ENCODE results near the gene PDXK. TPM values are rescaled to one million over a fixed set of nuclear protein-coding genes. Genes with fewer than 3 reads are reported as not detected.
A peak's percentile ranks its signal among the peaks of the same experiment; 100 is the strongest.
"Not testable (repeated sequence)": the region's sequence is repeated elsewhere in the genome, so short reads cannot be mapped to it uniquely, and the experiment has no call there.

PDXK gene
- total and polyA plus RNA-seq, 2 experiments from 2014 or later: 68.0 to 89.7 TPM

DNA sequence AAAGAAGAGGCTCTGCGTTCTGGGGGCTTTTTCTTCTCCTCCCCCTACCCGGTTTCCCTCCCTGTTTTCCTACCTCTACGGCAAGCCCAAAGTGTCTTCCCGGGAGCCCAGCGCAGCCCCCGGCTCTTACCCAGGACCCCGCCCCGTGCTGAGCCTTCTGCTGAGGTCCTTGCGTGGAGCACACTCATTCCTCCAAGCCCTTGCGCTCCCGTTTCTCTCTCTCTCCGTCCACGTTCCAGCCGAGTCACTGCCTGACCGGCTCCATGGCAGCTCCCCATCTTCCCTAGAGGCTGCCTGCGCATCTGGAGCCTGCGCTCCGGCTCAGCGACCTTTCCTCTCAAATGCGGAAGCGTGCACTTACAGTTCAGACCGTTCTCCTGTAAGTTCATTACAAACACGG is 24.9 kb upstream of the PDXK start:
- Histone ChIP-seq H3K36me3 (ENCODE audit: low read depth) (peaks cover 6% of the 10 kb centered on the region; the same call in 1 of the 2 replicates), H3K27me3 (replicated peaks; ENCODE audit: insufficient read depth) (no peaks in the 10 kb centered on the region), H3F3A (ENCODE audit: insufficient read depth) (no peaks in the 10 kb centered on the region), H3K9me3 (ENCODE audit: low read depth) (no peaks in the 10 kb centered on the region), H2AFZ (no peak overlapping the region), H3K79me2 (ENCODE audit: insufficient read depth) (no peaks in the 10 kb centered on the region), H3K9me2 (ENCODE audit: insufficient read depth) (no peaks in the 10 kb centered on the region), H3K4me2 (ENCODE audit: unreplicated experiment) (no peak overlapping the region), H3K9ac (no peak overlapping the region), H3K27ac (no peak overlapping the region), H3K4me1 (ENCODE audit: insufficient read depth) (no peaks in the 10 kb centered on the region), H3K4me3 (no peak overlapping the region), H4K20me1 (ENCODE audit: insufficient read depth) (no peaks in the 10 kb centered on the region)
- no peak for DNase-seq
- WGBS, 2 experiments (ENCODE audit: low coverage in 1 of 2, low lambda C conversion rate in 2 of 2, missing lambda C conversion rate in 2 of 2): 97 to 98% methylated on average over 23 of the region's 23 CpGs
- TF ChIP-seq EZH2 (IDR thresholded peaks at IDR 0.05; ENCODE audit: insufficient read depth, poor library complexity, severe bottlenecking): no peak
- TF ChIP-seq EZH2phosphoT487 (IDR thresholded peaks at IDR 0.05; ENCODE audit: insufficient read depth, low read depth): no peak
- in situ Hi-C loops (cut with MboI): no loop called here

DNA sequence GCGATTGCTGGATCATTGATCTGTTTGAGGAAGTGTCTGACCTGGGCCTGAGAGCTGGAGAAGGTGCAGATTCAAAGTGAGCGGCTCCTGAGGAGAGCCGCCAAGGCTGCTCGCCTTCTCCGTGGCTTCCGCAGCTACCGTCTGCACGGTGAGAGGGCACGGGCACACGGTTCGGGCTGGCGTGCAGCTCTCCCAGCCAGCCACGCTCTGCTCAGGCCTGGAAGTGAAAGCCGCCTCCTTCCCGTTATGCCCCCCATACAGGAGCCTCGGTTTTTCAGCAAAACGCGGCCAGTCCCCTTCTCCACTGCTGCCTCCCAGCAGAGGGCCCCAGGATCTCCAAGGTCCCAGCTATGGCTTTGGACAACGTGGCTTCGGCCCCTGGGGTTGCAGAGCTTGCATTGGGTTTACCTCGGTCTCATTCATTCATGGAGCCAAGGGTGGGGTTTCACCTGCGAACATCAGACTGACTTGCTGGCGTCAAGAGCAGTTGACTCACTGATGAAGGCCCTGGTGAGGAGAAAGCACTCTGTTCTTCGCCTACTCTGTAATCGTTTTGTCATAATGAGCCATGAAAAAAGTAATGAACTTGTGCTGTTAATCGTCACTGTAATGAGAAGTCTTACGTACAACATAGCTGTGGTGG is 24.4 kb upstream of the PDXK start:
- Histone ChIP-seq H2AFZ (no peak overlapping the region), H3K9me3 (ENCODE audit: low read depth) (no peaks in the 10 kb centered on the region), H3K4me1 (ENCODE audit: insufficient read depth) (no peaks in the 10 kb centered on the region), H3K27me3 (replicated peaks; ENCODE audit: insufficient read depth) (no peaks in the 10 kb centered on the region), H4K20me1 (ENCODE audit: insufficient read depth) (no peaks in the 10 kb centered on the region), H3K4me2 (ENCODE audit: unreplicated experiment) (no peak overlapping the region), H3K9me2 (ENCODE audit: insufficient read depth) (no peaks in the 10 kb centered on the region), H3K79me2 (ENCODE audit: insufficient read depth) (no peaks in the 10 kb centered on the region), H3F3A (ENCODE audit: insufficient read depth) (no peaks in the 10 kb centered on the region), H3K9ac (no peak overlapping the region), H3K4me3 (no peak overlapping the region), H3K27ac (no peak overlapping the region), H3K36me3 (ENCODE audit: low read depth) (peaks cover 6% of the 10 kb centered on the region; the same call in 1 of the 2 replicates)
- no peak for DNase-seq
- in situ Hi-C loops (cut with MboI): no loop called here
- WGBS, 2 experiments (ENCODE audit: low coverage in 1 of 2, low lambda C conversion rate in 2 of 2, missing lambda C conversion rate in 2 of 2): 92% methylated on average over 27 of the region's 27 CpGs
- no peak for TF ChIP-seq EZH2phosphoT487 (IDR thresholded peaks at IDR 0.05; ENCODE audit: insufficient read depth, low read depth)
- no peak for TF ChIP-seq EZH2 (IDR thresholded peaks at IDR 0.05; ENCODE audit: insufficient read depth, poor library complexity, severe bottlenecking)

DNA sequence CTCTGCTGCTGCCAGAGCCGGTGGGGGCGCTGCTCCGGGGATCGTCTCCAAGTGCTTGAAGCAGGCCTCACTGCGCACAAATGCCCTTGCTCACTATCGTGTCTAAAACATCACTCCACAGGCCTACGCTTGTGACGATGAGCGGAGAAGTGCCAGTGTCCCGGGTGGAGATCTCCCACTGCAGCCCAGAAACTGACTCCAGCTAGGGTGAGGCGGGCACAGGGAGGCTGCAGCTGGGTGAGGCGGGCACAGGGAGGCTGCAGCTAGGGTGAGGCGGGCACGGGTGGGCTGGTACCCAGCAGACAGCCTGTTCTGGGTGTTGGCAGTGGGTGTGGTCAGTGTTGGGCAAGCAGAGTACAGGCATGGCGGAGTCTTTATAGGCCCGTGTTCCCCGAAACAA is 22.7 kb upstream of the PDXK start:
- in situ Hi-C loops (cut with MboI): no loop called here
- H3K9ac ChIP-seq: no peak overlapping the region
- no peak overlapping the region for H3K4me3 ChIP-seq
- DNase-seq: no peak
- H3K4me2 ChIP-seq (ENCODE audit: unreplicated experiment): no peak overlapping the region
- H3K27ac ChIP-seq: no peak overlapping the region
- H3K36me3 ChIP-seq (ENCODE audit: low read depth): peaks cover 6% of the 10 kb centered on the region; the same call in 1 of the 2 replicates
- H2AFZ ChIP-seq: no peak overlapping the region
- TF ChIP-seq EZH2 (IDR thresholded peaks at IDR 0.05; ENCODE audit: insufficient read depth, poor library complexity, severe bottlenecking): no peak
- no peak for TF ChIP-seq EZH2phosphoT487 (IDR thresholded peaks at IDR 0.05; ENCODE audit: insufficient read depth, low read depth)
- no peaks in the 10 kb centered on the region for H3K4me1 ChIP-seq (ENCODE audit: insufficient read depth)
- 95 to 96% methylated on average over 16 to 17 of the region's 17 CpGs for WGBS, 2 experiments (ENCODE audit: low coverage in 1 of 2, low lambda C conversion rate in 2 of 2, missing lambda C conversion rate in 2 of 2)
- H3K79me2 ChIP-seq (ENCODE audit: insufficient read depth): no peaks in the 10 kb centered on the region
- H3K9me2 ChIP-seq (ENCODE audit: insufficient read depth): no peaks in the 10 kb centered on the region
- no peaks in the 10 kb centered on the region for H4K20me1 ChIP-seq (ENCODE audit: insufficient read depth)
- no peaks in the 10 kb centered on the region for H3F3A ChIP-seq (ENCODE audit: insufficient read depth)
- no peaks in the 10 kb centered on the region for H3K27me3 ChIP-seq (replicated peaks; ENCODE audit: insufficient read depth)
- no peaks in the 10 kb centered on the region for H3K9me3 ChIP-seq (ENCODE audit: low read depth)

DNA sequence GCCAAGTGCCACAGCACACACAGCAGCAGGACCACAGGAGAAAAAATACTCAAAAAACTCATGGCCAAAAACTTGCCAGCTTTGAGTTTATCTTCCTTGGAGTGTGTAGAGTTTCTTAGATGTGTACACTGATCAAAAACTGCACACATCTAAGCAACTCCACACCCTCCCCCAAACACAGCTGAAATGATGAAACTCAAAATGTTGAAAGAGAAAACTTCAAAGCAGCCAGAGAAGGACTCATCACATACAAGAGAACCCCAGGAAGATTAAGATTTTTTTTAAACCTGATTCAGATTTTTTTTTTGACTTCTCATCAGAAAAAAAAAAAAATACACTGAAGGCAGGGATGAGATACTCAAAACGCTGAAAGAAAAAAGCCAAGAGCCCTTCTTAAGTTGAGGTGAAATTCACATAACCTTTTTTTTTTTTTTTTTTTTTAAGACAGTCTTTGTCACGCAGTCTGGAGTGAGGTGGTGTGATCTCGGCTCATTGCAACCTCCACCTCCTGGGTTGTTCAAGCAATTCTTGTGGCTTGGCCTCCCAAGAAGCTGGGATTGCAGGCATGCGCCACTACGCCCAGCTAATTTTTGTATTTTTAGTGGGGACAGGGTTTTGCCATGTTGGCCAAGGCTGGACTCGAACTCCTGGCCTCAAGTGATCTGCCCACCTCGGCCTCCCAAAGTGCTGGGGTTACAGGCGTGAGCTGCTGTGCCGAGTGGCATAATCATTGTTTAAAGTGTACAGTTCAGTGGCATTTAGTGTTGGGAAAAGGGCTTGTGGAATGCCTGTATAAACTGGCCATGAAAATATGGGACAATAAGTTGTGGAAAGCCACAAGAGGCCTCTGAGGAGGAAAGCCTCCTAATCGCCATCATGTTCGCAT is 20.9 kb upstream of the PDXK start:
- TF ChIP-seq EZH2phosphoT487 (IDR thresholded peaks at IDR 0.05; ENCODE audit: insufficient read depth, low read depth): no peak
- no peak overlapping the region for H3K27ac ChIP-seq
- no peak overlapping the region for H3K9ac ChIP-seq
- 93 to 94% methylated on average over 11 of the region's 11 CpGs for WGBS, 2 experiments (ENCODE audit: low coverage in 1 of 2, low lambda C conversion rate in 2 of 2, missing lambda C conversion rate in 2 of 2)
- no peaks in the 10 kb centered on the region for H3K79me2 ChIP-seq (ENCODE audit: insufficient read depth)
- H2AFZ ChIP-seq: no peak overlapping the region
- no peaks in the 10 kb centered on the region for H3K27me3 ChIP-seq (replicated peaks; ENCODE audit: insufficient read depth)
- H3K9me3 ChIP-seq (ENCODE audit: low read depth): no peaks in the 10 kb centered on the region
- peak; percentile 46 for DNase-seq
- no peaks in the 10 kb centered on the region for H4K20me1 ChIP-seq (ENCODE audit: insufficient read depth)
- peaks cover 6% of the 10 kb centered on the region; the same call in 1 of the 2 replicates for H3K36me3 ChIP-seq (ENCODE audit: low read depth)
- no peaks in the 10 kb centered on the region for H3F3A ChIP-seq (ENCODE audit: insufficient read depth)
- in situ Hi-C loops (cut with MboI): no loop called here
- H3K9me2 ChIP-seq (ENCODE audit: insufficient read depth): no peaks in the 10 kb centered on the region
- 0 out of 2 replicates have a peak, but pooled peaks cover 6% of the 10 kb centered on the region for H3K4me1 ChIP-seq (ENCODE audit: insufficient read depth)
- no peak overlapping the region for H3K4me2 ChIP-seq (ENCODE audit: unreplicated experiment)
- no peak overlapping the region for H3K4me3 ChIP-seq

DNA sequence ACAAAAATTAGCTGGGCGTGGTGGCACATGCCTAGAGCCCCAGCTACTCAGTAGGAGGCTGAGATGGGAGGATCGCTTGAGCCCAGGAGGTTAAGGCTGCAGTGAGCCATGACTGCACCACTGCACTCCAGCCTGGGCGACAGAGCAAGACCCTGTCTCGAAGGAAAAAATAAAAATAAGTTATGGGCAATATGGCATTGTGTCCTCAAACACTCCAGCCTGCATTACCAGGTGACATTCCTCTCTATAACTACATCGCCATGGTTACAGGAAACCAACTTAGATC is 19.5 kb upstream of the PDXK start:
- H3K4me2 ChIP-seq (ENCODE audit: unreplicated experiment); H3K4me1 ChIP-seq (ENCODE audit: insufficient read depth); H3K27me3 ChIP-seq (replicated peaks; ENCODE audit: insufficient read depth); DNase-seq; H3K27ac ChIP-seq; H4K20me1 ChIP-seq (ENCODE audit: insufficient read depth); in situ Hi-C loops (cut with MboI); H2AFZ ChIP-seq; H3K9me2 ChIP-seq (ENCODE audit: insufficient read depth); H3K4me3 ChIP-seq; H3F3A ChIP-seq (ENCODE audit: insufficient read depth); H3K36me3 ChIP-seq (ENCODE audit: low read depth); H3K79me2 ChIP-seq (ENCODE audit: insufficient read depth); H3K9ac ChIP-seq; H3K9me3 ChIP-seq (ENCODE audit: low read depth): not testable (repeated sequence)
- WGBS, 2 experiments (ENCODE audit: low coverage in 1 of 2, low lambda C conversion rate in 2 of 2, missing lambda C conversion rate in 2 of 2): 75% methylated on average over 5 of the region's 5 CpGs

All from GM23248 (cell line).